ENCODE measurements around the gene INPP4B.

GRCh38 chr4:142544039-142544438 is 302.1 kb downstream of the INPP4B start:
- no peak for TF ChIP-seq CTCF (IDR thresholded peaks at IDR 0.05; ENCODE audit: low read depth, low read length)
- no peak for TF ChIP-seq EZH2phosphoT487 (IDR thresholded peaks at IDR 0.05; ENCODE audit: low read depth)
